ENCODE data around the gene TLX1.

DNA sequence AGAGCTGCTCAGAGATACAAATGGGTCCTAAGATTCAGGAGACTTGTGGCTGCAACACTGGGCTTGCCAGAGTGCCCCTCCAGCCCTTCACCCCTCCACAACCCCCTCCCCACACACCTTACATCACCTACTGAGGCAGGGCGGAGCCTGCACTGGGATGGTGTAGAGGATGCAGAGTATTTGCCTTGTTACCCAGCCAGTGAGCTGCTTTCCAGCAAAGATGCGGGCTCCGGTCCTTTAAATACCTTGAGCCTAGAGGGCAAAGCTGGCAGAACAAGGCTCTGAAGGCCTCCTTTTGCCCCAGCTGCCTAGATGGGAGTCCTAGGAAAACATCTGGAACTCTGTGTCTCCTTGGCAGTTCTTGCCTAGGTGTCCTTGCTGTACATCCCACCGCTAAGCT, 34.7 kb upstream of the TLX1 start:
- TF ChIP-seq CTCF (IDR thresholded peaks at IDR 0.05) (no peak), POLR2AphosphoS5 (IDR thresholded peaks at IDR 0.05) (no peak)
